Natural killer cell treated with Interleukin-12 subunit alpha and Interleukin-12 subunit beta and Interleukin-15 and Interleukin-18, amount 100 ng/mL, for 72 hours (primary cell): ENCODE measurements around the gene NOC2L. TPM values are rescaled to one million over a fixed set of nuclear protein-coding genes. Genes with fewer than 3 reads are reported as not detected.

Experiments
- ATAC-seq, 2 donors: fragments of 150-1000 bp; cut with Tn5 transposase in 1 of 2; sonication (Bioruptor Pico), chemical (Tn5 transposase) in 1 of 2; 2 replicates each; pipeline ENCODE4 v1.10.0; 2021
- DNase-seq: peaks from one replicate; pipeline ENCODE4 v3.0.0; 2022; ENCODE audit warnings: low spot score
- H3K27ac Mint-ChIP-seq, 2 donors: 1 replicate in 1 of 2; 2 replicates in 1 of 2; pipeline ENCODE4 v1.8.0; 2022; ENCODE audit warnings: mixed read lengths in 2 of 2, mild to moderate bottlenecking in 1 of 2, moderate library complexity in 1 of 2
- H3K27me3 Mint-ChIP-seq, 2 donors: 1 replicate in 1 of 2; 2 replicates in 1 of 2; pipeline ENCODE4 v1.8.0; 2022; ENCODE audit warnings: mixed read lengths in 2 of 2
- H3K36me3 Mint-ChIP-seq: one replicate; pipeline ENCODE4 v1.8.0; 2022; ENCODE audit warnings: mixed read lengths
- H3K4me1 Mint-ChIP-seq, 2 donors: 1 replicate in 1 of 2; 2 replicates in 1 of 2; pipeline ENCODE4 v1.8.0; 2022; ENCODE audit warnings: low read depth in 2 of 2, mixed read lengths in 2 of 2, mild to moderate bottlenecking in 1 of 2
- H3K4me3 Mint-ChIP-seq: one replicate; pipeline ENCODE4 v1.8.0; 2022; ENCODE audit warnings: mixed read lengths
- H3K9me3 Mint-ChIP-seq: 2 replicates; pipeline ENCODE4 v1.8.0; 2022; ENCODE audit warnings: mixed read lengths
- total RNA-seq, 2 donors: library from RNA; stranded (reverse); gene quantifications; one replicate each; pipeline ENCODE4 v1.2.3, GENCODE V29; 2022

NOC2L gene
- total RNA-seq, 2 donors from 2014 or later, result 113 to 143 TPM

- H3K4me3 Mint-ChIP-seq, result peak within 1 kb of the TSS; percentile 63
- peak; percentile 60 for DNase-seq
- H3K36me3 Mint-ChIP-seq, result no peaks in the 10 kb centered on the region
Measured at GRCh38 chr1:966135-966703, 7.2 kb upstream of the NOC2L start, which contains the start of gene PLEKHN1. Gene PLEKHN1 (plus strand): TSS chr1:966482. CDS start chr1:966532, 50 bp downstream.

GRCh38 chr1:965526-966134 is 6.6 kb upstream of the NOC2L start:
- peaks cover 7 to 12% of the 10 kb centered on the region in 2 donors for H3K27me3 Mint-ChIP-seq
- no peaks in the 10 kb centered on the region for H3K36me3 Mint-ChIP-seq
- DNase-seq (no peak), ATAC-seq (no peak)
- peaks cover 0 to 4% of the 10 kb centered on the region in 2 donors for H3K4me1 Mint-ChIP-seq
- no peak overlapping the region for H3K27ac Mint-ChIP-seq
- H3K4me3 Mint-ChIP-seq, result no peak overlapping the region
- H3K9me3 Mint-ChIP-seq, result no peaks in the 10 kb centered on the region

More at GRCh38 chr1:966135-966703, 7.2 kb upstream of the NOC2L start, which contains the start of gene PLEKHN1:
- no peak within 1 kb of the TSS for H3K27ac Mint-ChIP-seq
- no peaks in the 10 kb centered on the region for H3K9me3 Mint-ChIP-seq
- ATAC-seq, result peak; percentile 48 to 63
- peaks cover 0 to 4% of the 10 kb centered on the region in 2 donors for H3K4me1 Mint-ChIP-seq
- H3K27me3 Mint-ChIP-seq, result peaks cover 7 to 12% of the 10 kb centered on the region in 2 donors

- Mint-ChIP-seq H3K4me3 (no peak overlapping the region), H3K27ac (no peak overlapping the region), H3K4me1 (peaks cover 0 to 4% of the 10 kb centered on the region in 2 donors), H3K27me3 (peaks cover 7 to 12% of the 10 kb centered on the region in 2 donors), H3K36me3 (no peaks in the 10 kb centered on the region), H3K9me3 (no peaks in the 10 kb centered on the region)
- peak; percentile 54 for DNase-seq
- ATAC-seq, result no peak
Measured at GRCh38 chr1:964691-965525, 5.9 kb upstream of the NOC2L start.

DNA sequence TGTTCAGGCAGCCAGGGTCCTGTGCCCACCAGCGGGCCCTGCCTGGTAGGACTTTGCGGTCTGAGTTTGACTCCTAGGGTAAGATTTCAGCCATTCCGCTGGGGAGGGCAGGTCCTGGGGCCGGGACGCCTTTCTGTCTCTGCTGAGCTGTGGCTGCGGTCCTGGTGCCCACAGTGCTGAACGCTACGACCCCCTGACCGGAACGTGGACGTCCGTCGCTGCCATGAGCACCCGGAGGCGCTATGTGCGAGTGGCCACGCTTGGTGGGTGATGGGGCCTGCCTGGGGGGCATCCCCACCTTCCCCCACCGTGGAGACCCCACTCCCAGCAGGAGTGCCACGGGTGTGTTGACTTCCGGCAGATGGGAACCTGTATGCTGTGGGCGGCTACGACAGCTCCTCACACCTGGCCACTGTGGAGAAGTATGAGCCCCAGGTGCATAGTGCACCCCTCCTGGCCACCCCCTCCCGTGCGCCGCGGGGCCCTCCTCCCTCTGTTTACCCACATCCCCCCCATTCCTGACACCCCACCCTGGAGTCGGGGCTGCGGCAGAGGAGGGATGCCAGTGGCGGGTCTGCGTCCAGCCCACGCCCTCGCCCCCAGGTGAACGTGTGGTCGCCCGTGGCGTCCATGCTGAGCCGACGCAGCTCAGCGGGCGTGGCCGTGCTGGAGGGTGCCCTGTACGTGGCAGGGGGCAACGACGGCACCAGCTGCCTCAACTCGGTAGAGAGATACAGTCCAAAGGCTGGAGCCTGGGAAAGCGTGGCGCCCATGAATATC is 4.9 kb upstream of the NOC2L start:
- H3K9me3 Mint-ChIP-seq, result no peaks in the 10 kb centered on the region
- no peak for ATAC-seq
- H3K27ac Mint-ChIP-seq, result no peak overlapping the region
- H3K4me1 Mint-ChIP-seq, result peaks cover 0 to 4% of the 10 kb centered on the region in 2 donors
- H3K4me3 Mint-ChIP-seq, result no peak overlapping the region
- no peak for DNase-seq
- H3K36me3 Mint-ChIP-seq, result no peaks in the 10 kb centered on the region
- H3K27me3 Mint-ChIP-seq, result peaks cover 4 to 6% of the 10 kb centered on the region in 2 donors

DNA sequence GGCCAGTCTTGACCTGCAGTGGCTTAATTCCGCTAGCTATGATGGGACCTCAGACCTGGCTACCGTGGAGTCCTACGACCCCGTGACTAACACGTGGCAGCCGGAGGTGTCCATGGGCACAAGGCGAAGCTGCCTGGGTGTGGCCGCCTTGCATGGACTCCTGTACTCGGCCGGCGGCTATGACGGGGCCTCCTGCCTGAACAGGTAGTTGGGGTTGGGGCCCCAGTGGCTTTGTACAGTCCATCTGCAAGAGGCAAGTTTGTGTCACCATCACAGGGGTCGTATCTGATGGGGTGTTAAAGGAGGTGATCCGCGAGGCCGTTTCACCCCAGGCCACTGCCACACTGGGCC is 4.2 kb upstream of the NOC2L start:
- no peaks in the 10 kb centered on the region for H3K9me3 Mint-ChIP-seq
- H3K4me1 Mint-ChIP-seq, result peaks cover 4 to 5% of the 10 kb centered on the region in 2 donors

GRCh38 chr1:962381-963300 is 3.6 kb upstream of the NOC2L start:
- H3K4me3 Mint-ChIP-seq, result peak overlapping the region; percentile 34
- H3K9me3 Mint-ChIP-seq, result no peaks in the 10 kb centered on the region
- H3K27me3 Mint-ChIP-seq, result no peaks in the 10 kb centered on the region
- DNase-seq (no peak), ATAC-seq (no peak)
- H3K36me3 Mint-ChIP-seq, result peaks cover 2% of the 10 kb centered on the region
- peaks cover 8 to 11% of the 10 kb centered on the region in 2 donors for H3K4me1 Mint-ChIP-seq
- no peak overlapping the region for H3K27ac Mint-ChIP-seq

More for the DNA sequence above, 4.2 kb upstream of the NOC2L start:
- ATAC-seq (no peak), DNase-seq (no peak)
- Mint-ChIP-seq H3K27ac (no peak overlapping the region), H3K4me3 (no peak overlapping the region), H3K36me3 (no peaks in the 10 kb centered on the region), H3K27me3 (peaks cover under 1 to 2% of the 10 kb centered on the region in 2 donors)

DNA sequence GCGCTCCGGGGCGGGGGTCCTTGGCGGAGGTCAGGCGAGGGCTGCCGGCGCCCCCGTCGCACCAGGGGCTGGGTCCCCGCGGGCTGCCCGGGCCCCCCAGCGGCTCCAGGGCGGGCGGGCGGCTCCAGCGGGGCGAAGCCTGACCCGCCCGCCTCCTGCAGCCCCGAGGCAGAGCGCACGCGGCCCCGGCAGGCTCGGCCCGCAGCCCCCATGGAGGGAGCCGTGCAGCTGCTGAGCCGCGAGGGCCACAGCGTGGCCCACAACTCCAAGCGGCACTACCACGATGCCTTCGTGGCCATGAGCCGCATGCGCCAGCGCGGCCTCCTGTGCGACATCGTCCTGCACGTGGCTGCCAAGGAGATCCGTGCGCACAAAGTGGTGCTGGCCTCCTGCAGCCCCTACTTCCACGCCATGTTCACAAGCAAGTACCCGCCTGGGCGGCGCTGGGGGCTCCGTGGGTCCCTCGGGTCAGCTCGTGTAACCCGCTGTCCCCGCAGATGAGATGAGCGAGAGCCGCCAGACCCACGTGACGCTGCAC is 2.1 kb upstream of the NOC2L start:
- DNase-seq (no peak), ATAC-seq (no peak)
- Mint-ChIP-seq H3K27me3 (no peaks in the 10 kb centered on the region), H3K4me3 (peak overlapping the region; percentile 34), H3K36me3 (peaks cover 5% of the 10 kb centered on the region), H3K27ac (no peak overlapping the region), H3K9me3 (no peaks in the 10 kb centered on the region), H3K4me1 (peaks cover 16 to 20% of the 10 kb centered on the region in 2 donors)

GRCh38 chr1:960363-961131 is 1.5 kb upstream of the NOC2L start, which contains the start of gene KLHL17:
Gene KLHL17 (plus strand): TSS chr1:960584. CDS start chr1:960694, 110 bp downstream.
- Mint-ChIP-seq H3K27me3 (no peaks in the 10 kb centered on the region), H3K27ac (peak within 1 kb of the TSS in 1 of 2 donors; percentile 35), H3K4me3 (peak within 1 kb of the TSS; percentile 99), H3K4me1 (peaks cover 16 to 20% of the 10 kb centered on the region in 2 donors), H3K9me3 (no peaks in the 10 kb centered on the region), H3K36me3 (peaks cover 5% of the 10 kb centered on the region)
- ATAC-seq (peak; percentile 69 to 76), DNase-seq (peak; percentile 87)

GRCh38 chr1:959731-960362 is 791 bp upstream of the NOC2L start:
- H3K36me3 Mint-ChIP-seq, result peaks cover 5% of the 10 kb centered on the region
- DNase-seq, result no peak
- no peaks in the 10 kb centered on the region for H3K27me3 Mint-ChIP-seq
- peak in 1 of 2 donors; percentile 1 for ATAC-seq
- H3K9me3 Mint-ChIP-seq, result no peaks in the 10 kb centered on the region
- H3K4me1 Mint-ChIP-seq, result peaks cover 20 to 21% of the 10 kb centered on the region in 2 donors
- H3K4me3 Mint-ChIP-seq, result peak overlapping the region; percentile 99
- H3K27ac Mint-ChIP-seq, result peak overlapping the region in 1 of 2 donors; percentile 35

DNA sequence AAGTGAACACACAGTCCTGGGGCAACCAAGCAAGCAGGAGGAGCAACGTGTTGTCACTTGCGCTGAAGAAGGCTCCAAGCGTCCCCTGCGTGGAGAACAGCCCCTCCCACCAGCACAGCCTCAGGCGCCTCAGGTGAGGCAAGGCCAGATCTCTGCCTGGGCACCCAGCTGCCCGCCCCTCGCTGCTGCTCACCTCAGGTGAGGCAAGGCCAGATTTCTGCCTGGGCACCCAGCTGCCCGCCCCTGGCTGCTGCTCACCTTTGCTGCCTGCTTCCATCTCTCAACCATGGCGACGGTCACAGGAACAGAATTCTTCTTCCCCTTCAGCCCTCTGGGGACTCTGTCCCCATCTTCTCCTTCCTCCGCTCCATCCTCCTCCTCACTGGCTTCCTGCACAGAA is 2.4 kb downstream of the NOC2L start:
- ATAC-seq, result no peak
- DNase-seq, result no peak
- Mint-ChIP-seq H3K36me3 (peaks cover 5% of the 10 kb centered on the region), H3K9me3 (no peaks in the 10 kb centered on the region), H3K27ac (no peak overlapping the region), H3K4me1 (peaks cover 20 to 21% of the 10 kb centered on the region in 2 donors), H3K27me3 (no peaks in the 10 kb centered on the region), H3K4me3 (no peak overlapping the region)

GRCh38 chr1:955474-955873 is 3.6 kb downstream of the NOC2L start:
- Mint-ChIP-seq H3K4me1 (peaks cover 20 to 21% of the 10 kb centered on the region in 2 donors), H3K27me3 (no peaks in the 10 kb centered on the region), H3K36me3 (peaks cover 5% of the 10 kb centered on the region), H3K9me3 (no peaks in the 10 kb centered on the region), H3K27ac (no peak overlapping the region), H3K4me3 (no peak overlapping the region)
- DNase-seq, result no peak
- ATAC-seq, result no peak
